Adipose tissue (tissue), 3 donors: ENCODE measurements around the gene MFAP3. TPM values are rescaled to one million over a fixed set of nuclear protein-coding genes. Genes with fewer than 3 reads are reported as not detected.

Experiments
- H3K27ac ChIP-seq: one replicate; pipeline ENCODE4 v1.5.1; 2013; ENCODE audit warnings: low read depth, low read length
- WGBS, 3 donors: extraction: QIAGEN DNeasy Blood & Tissue Kit; methylation state at CpG; one replicate each; pipeline ENCODE4 v1.1.7; 2013; 5-methylcytosine and 5-hydroxymethylcytosine counted together
- polyA plus RNA-seq, 3 donors: library from polyadenylated mRNA; stranded (reverse); fragments of 200-250 nt; gene quantifications; one replicate each; pipeline ENCODE4 v1.2.3, GENCODE V29; 2013
- donor health status: healthy with polysubstance abuse.
- donor health status: Bipolar disorder and iron deficiency.
- donor health status: healthy.

MFAP3 gene
- polyA plus RNA-seq, 3 donors, result 3.1 to 19.2 (median 9.2) TPM

DNA sequence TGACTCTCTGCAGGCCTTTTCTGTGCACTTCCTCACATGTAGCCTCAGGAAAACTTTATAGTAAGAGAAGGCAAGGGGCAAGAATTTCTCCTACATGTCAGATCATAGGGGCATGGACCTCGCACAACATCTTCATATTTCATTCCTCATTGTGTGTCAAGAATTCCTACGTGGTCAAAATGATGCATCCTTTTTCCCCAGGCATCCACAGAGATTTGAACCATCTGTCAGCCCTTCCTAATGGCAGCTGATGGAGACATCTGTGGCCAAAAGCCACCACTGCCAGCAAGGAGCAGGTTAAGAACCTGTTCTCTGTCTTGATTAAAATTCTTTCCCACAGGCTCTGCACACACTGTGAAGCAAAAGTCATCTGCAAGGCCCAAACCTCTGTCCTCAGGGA lies 42.5 kb downstream of the MFAP3 start:
- no peak overlapping the region for H3K27ac ChIP-seq
- WGBS, 3 donors, result 77 to 84% (median 82%) methylated on average over 2 of the region's 2 CpGs

- H3K27ac ChIP-seq, result no peak overlapping the region
- WGBS, 3 donors, result 90 to 93% (median 91%) methylated on average over 5 of the region's 5 CpGs
Observed at GRCh38 chr5:154084062-154084639, 45.4 kb downstream of the MFAP3 start.

GRCh38 chr5:154086146-154086545 lies 47.4 kb downstream of the MFAP3 start:
- WGBS, 3 donors, result 48 to 62% (median 53%) methylated on average over 3 of the region's 3 CpGs
- H3K27ac ChIP-seq, result no peak overlapping the region

- 67 to 70% (median 67%) methylated on average over 4 of the region's 4 CpGs for whole genome bisulfite sequencing, 3 donors
- no peak overlapping the region for H3K27ac ChIP-seq
Observed at GRCh38 chr5:154086641-154087040, 47.9 kb downstream of the MFAP3 start.

DNA sequence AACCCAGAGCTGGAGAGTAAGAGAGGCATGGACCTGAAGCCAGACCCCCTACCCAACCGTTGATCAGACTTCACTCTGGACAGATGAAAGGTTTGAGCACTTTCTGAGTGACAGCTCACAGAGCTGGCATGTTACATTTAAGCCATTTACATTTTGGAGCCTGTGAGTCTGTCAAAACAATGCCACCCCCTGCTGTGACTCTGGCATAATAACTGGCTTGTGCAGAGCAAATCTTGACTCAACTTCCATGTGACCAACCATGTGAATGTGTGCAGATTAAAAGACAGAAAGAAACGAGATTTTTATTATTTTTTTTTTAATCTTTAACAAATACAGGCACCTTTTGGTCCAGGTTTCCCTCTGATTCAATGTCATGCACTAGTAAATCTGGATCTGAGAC lies 48.5 kb downstream of the MFAP3 start:
- H3K27ac ChIP-seq, result no peak overlapping the region
- 35 to 59% (median 56%) methylated on average over 2 of the region's 2 CpGs for WGBS, 3 donors

- WGBS, 3 donors, result 93 to 97% (median 96%) methylated on average over 5 of the region's 5 CpGs
- H3K27ac ChIP-seq, result no peak overlapping the region
Observed at GRCh38 chr5:154088801-154089200, 50.0 kb downstream of the MFAP3 start.

GRCh38 chr5:154090656-154091055 lies 51.9 kb downstream of the MFAP3 start:
- H3K27ac ChIP-seq, result no peak overlapping the region
- 90 to 97% (median 96%) methylated on average over 6 of the region's 6 CpGs for WGBS, 3 donors

DNA sequence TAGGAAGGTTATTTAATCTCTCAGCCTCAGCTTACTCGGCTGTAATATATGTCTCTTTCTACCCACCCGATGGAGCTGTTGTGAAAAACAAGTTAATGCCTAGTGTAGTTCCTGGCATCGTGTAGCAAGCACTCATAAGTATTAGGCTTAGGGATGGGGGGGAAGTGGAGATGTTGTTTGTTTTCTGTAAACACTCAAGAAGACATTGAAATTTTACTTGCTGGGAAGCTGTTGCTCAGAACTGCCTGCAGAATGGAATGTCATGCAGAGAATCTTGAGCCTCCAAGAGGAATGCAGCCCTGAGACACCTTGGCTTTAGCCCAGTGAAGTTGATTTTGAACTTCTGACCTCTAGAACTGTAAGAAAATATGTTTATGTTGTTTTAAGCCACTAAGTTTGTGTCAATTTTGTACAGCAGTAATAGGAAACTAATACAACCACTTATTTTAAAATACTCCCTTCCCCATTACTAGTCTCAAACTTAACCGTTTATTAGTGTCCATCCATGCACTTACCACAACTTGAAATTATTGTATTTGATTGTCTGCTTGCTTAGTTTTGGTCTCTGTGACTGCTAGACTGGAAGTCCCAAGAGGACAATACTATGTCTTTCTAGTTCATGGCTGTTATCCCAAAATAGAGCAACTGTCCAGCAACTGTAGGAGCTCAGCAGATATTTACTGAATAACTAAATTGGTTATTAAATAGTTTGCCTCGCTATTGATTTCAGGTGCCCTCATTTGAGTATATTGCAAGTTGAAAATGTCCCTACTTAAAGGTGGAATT lies 53.8 kb downstream of the MFAP3 start:
- H3K27ac ChIP-seq, result no peak overlapping the region
- 47 to 59% (median 51%) methylated on average over 5 of the region's 5 CpGs for WGBS, 3 donors

GRCh38 chr5:154093142-154093532 lies 54.4 kb downstream of the MFAP3 start:
- 55 to 72% (median 70%) methylated on average over 2 of the region's 2 CpGs for WGBS, 3 donors
- no peak overlapping the region for H3K27ac ChIP-seq

GRCh38 chr5:154095904-154096303 lies 57.1 kb downstream of the MFAP3 start:
- WGBS, 3 donors, result 68 to 87% (median 74%) methylated on average over 7 of the region's 7 CpGs
- no peak overlapping the region for H3K27ac ChIP-seq

GRCh38 chr5:154097031-154097430 lies 58.3 kb downstream of the MFAP3 start:
- H3K27ac ChIP-seq, result no peak overlapping the region
- 48 to 68% (median 67%) methylated on average over 2 of the region's 2 CpGs for WGBS, 3 donors

GRCh38 chr5:154098465-154098864 lies 59.7 kb downstream of the MFAP3 start:
- WGBS, 3 donors, result 67 to 75% (median 74%) methylated on average over 2 of the region's 2 CpGs

GRCh38 chr5:154101184-154101583 lies 62.4 kb downstream of the MFAP3 start:
- WGBS, 3 donors, result 90 to 95% (median 92%) methylated on average over 1 of the region's 1 CpG
- no peak overlapping the region for H3K27ac ChIP-seq

More at GRCh38 chr5:154098465-154098864, 59.7 kb downstream of the MFAP3 start:
- H3K27ac ChIP-seq, result no peak overlapping the region

- WGBS, 3 donors, result 61 to 67% (median 62%) methylated on average over 4 of the region's 4 CpGs
- no peak overlapping the region for H3K27ac ChIP-seq
Observed at GRCh38 chr5:154103233-154103632, 64.5 kb downstream of the MFAP3 start.

Other genes with a start within 250 kb of the MFAP3 start
- 10 to 100 TPM; 11.6 to 16.8 (median 12.6) TPM for gene FAM114A2, start 57 bp upstream of the MFAP3 start, polyA plus RNA-seq
- 10 to 100 TPM in 1 of 3 donors, 1 to 10 TPM in 2; 6.2 to 14.5 (median 8.1) TPM for gene GALNT10, start 151.8 kb downstream of the MFAP3 start, polyA plus RNA-seq